OCI-M2 (cell line): ENCODE results near the gene ANOS1.
"Not testable (repeated sequence)": the region's sequence is repeated elsewhere in the genome, so short reads cannot be mapped to it uniquely, and the experiment has no call there.

Experiments used
- DNase-seq: peaks from one replicate; lab custom pipeline; 2025; ENCODE audit not compliant: unreplicated experiment; lab: John Stamatoyannopoulos, UW

Gene ANOS1

GRCh38 chrX:8731559-8732395 lies at the start of gene ANOS1:
Gene ANOS1, minus strand, starts transcription at chrX:8732137. Its CDS starts 101 bp downstream, at chrX:8732036.
- no peak for DNase-seq

GRCh38 chrX:8773117-8773516 lies 41.2 kb upstream of the ANOS1 start:
- no peak for DNase-seq

GRCh38 chrX:8760021-8760420 lies 28.1 kb upstream of the ANOS1 start:
- DNase-seq = no peak

GRCh38 chrX:8758706-8759105 lies 26.8 kb upstream of the ANOS1 start:
- not testable (repeated sequence) for DNase-seq

GRCh38 chrX:8757609-8758389 lies 25.9 kb upstream of the ANOS1 start:
- not testable (repeated sequence) for DNase-seq

- no peak for DNase-seq
These were observed 23.9 kb upstream of the ANOS1 start for GRCh38 chrX:8755813-8756212.

GRCh38 chrX:8755116-8755515 lies 23.2 kb upstream of the ANOS1 start:
- no peak for DNase-seq

- no peak for DNase-seq
These were observed 17.8 kb upstream of the ANOS1 start for GRCh38 chrX:8749697-8750096.

- no peak for DNase-seq
These were observed 16.9 kb upstream of the ANOS1 start for GRCh38 chrX:8748855-8749254.

GRCh38 chrX:8743126-8743732 lies 11.3 kb upstream of the ANOS1 start:
- DNase-seq = no peak

GRCh38 chrX:8741981-8742380 lies 10.0 kb upstream of the ANOS1 start:
- DNase-seq = no peak

- no peak for DNase-seq
These were observed 6.8 kb upstream of the ANOS1 start for GRCh38 chrX:8738588-8739189.

GRCh38 chrX:8737883-8738282 lies 5.9 kb upstream of the ANOS1 start:
- DNase-seq = no peak

- no peak for DNase-seq
These were observed 952 bp downstream of the ANOS1 start for GRCh38 chrX:8730812-8731558.

GRCh38 chrX:8729811-8730210 lies 2.1 kb downstream of the ANOS1 start:
- no peak for DNase-seq

- no peak for DNase-seq
These were observed 2.9 kb downstream of the ANOS1 start for GRCh38 chrX:8728932-8729535.

GRCh38 chrX:8726031-8726652 lies 5.8 kb downstream of the ANOS1 start:
- DNase-seq = no peak

GRCh38 chrX:8724300-8724699 lies 7.6 kb downstream of the ANOS1 start:
- no peak for DNase-seq

GRCh38 chrX:8721536-8721935 lies 10.4 kb downstream of the ANOS1 start:
- no peak for DNase-seq

GRCh38 chrX:8720136-8720535 lies 11.8 kb downstream of the ANOS1 start:
- no peak for DNase-seq
